HG03342 (cell line): ENCODE data around the gene KIF19.

Experiments
- ATAC-seq: cut with Tn5 transposase; IDR thresholded peaks from one replicate; pipeline ENCODE4 v1.9.1; 2021; ENCODE audit warnings: mild to moderate bottlenecking, moderate library complexity; ENCODE audit not compliant: unreplicated experiment

The KIF19 gene

DNA sequence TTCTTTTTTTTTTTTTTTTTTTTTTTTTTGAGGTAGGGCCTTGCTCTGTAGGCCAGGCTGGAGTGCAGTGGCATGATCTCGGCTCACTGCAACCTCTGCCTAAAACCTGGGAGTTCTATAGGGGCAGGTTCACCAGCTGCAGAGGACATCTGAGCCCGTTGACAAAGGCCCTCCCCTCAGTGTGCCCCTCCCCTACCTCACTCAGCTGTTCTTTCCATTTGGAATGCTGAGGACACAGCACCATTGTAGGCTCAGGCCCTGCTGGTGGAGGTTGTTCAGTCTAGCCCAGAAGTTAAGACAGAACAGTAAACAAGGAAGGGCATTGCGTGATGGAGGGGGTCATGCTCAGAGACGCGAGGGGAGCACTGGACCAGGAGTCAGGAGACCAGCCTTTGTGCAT is 21.8 kb upstream of the KIF19 start:
- no peak for ATAC-seq

DNA sequence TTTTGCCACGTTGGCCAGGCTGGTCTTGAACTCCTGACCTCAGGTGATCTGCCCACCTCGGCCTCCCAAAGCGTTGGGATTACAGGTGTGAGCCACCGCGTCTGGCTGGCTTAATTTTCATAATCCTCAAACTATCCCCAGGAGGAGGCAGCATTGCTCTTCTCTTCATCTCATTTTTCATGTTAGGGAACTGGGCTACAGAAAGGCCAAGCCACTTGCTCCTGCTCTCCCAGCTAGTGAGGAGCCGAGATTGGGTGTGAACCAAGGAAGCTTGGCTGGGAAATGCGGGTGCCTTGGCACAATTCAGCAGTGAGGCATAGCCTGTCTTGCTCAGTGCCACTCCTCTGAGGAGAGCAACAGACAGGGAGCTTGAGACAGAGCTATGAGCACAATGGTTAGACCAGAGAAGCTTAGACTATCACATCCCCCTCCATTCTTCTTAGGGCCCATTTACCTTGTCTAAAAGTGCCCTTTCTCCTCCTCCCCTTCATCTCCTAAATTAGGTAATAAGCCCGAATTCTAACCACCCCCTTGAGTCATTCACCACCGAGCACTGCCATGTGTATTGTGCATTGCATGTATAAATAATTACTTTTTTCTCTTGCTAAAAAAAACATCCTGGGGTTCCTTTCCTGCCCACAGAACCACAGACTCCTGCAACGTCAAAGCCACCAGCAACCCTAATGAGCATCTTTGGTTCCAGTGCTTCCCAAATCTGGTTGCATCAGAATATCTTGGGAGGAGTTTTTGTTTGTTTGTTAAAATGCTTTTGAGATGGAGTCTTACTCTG is 20.0 kb upstream of the KIF19 start:
- ATAC-seq = no peak

DNA sequence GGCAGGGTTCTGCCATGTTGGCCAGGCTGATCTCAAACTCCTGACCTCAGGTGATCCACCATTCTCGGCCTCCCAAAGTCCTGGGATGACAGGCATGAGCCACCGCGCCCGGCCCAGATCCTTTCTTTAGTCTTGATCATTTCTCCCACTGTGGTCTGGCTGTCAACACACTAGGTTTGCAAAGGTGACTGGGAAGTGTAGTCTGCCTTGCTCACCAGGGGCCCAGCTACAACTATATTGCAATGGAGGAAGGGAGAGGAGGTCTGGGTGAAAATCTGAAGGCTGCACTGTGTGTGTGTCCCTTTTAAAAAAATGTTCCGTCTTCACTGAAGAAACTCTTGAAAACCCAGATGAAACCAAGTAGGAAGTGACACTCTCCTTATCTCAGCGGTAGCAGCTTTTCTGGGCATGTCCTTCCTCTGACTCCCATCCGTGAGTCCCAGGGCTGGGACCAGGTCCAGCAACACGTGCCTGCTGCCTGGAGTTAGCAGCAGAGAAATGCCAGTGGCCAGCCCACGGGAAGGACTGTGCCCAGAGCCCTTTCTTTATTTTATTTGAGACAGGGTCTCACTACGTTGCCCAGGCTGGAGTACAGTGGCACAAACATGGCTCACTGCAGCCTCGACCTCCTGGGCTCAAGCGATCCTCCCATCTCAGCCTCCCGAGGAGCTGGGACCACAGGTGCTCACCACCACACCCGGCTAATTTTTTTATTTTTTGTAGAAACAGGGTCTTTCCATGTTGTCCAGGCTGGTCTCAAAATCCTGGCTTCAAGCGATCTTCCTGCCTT is 17.8 kb upstream of the KIF19 start:
- no peak for ATAC-seq

DNA sequence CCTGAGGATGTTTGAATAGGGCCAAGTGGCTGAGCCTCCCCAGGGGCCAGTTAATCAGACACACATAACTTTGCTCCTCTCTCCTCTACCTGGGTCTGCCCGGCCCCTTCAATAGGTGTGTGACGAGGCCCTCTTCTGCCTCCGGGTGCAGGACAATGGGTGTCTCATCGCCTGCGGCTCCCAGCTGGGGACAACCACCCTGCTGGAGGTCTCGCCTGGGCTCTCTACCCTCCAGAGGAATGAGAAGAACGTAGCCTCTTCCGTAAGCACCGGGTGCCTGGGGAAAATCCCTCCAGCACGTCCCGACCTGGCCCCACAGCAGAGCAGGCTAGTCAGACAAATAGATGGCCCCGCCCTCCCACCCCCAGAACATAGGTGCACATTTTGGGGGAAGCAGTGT is 16.1 kb upstream of the KIF19 start:
- ATAC-seq = no peak

DNA sequence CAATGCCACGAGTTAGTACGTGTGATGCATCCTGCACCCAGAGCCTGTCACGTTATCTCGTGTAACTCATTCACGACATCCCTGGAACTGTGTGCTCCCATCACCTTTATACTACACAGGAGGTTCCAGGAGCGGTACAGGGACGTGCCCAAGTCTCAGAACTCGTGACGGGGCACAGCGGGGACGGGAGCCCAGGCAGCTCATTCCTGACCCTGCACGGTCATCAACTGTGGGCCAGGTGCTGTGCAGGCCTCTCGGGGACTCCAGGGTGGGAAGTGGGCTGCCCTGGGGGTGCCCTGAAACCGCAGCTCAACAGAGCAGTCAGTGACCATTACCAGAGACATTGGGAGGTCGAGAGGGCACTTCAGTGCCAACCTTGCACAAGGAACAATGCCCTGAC is 11.1 kb upstream of the KIF19 start:
- ATAC-seq = no peak

DNA sequence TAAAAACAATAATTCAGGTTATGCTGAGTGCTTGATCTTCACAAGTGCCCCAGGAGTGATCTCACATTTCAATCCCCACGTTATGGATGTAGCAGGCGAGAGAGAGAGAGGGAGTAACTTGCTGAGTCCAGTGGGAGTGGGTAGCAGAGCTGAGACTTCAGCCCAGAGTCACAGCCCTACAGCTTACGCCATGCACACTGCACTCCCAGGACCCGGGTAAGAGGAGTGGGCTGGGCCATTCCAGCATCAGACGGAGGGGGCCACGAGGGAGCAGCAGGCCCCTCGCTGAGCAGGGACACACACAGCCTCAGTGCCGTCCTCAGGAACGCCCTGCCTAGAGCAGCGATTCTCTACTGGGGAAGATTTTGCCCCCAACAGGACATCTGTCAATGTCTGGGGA is 9.8 kb upstream of the KIF19 start:
- no peak for ATAC-seq

DNA sequence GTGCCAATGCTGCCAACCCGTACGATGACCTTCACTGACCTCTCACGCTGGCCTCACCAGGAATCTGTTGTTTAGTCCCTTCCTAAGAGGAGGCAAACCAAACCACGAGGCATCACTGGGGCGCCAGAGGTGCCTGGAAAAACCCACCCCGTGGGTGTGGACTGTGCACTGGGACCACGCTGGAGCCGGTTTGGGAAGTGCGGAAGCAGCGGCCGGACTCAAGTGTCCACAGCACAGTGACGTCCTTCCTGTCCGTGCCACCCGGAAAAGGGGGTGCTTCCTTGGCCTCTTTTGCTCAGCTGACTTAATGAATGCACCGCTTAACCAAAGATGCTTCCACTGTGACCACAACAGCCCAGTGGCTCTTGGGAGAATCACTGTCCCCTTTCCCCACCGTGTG is 9.0 kb upstream of the KIF19 start:
- ATAC-seq = no peak

DNA sequence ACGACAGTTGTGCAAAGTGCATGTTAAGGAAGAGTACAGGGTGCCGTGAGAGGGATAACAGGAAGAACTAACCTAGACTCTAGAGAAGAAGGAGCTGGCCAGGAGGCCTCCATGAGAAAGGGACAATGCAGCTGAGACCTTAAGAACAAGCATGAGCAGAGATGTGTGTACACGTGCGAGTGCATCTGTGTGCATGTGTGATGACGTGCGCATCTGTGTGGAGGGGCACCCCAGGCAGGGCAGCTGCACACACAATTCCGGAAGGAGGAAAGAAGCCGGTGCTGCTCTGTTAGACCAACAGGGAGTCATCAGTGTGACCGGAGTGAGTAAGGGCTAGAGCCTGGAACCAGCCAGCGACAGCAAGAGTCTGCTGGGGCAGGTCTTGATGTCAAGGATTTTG is 7.6 kb upstream of the KIF19 start:
- ATAC-seq = no peak

DNA sequence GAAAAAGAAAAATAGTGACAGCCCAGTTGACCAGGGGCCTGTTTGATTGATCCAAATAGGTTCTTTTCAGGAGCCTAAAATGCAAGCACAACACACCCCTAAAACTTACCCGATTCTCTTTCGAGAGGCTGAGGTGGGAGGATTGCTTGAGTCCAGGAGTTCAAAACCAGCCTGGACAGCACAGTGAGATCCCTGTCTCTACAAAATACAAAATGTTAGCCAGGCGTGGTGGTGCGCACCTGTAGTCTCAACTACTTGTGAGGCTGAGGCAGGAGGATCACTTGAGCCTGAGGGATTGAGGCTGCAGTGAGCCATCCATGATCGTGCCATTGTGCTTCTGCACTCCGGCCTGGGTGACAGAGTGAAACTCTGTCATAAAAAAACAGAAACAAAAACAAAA is 1.5 kb upstream of the KIF19 start:
- ATAC-seq = no peak

DNA sequence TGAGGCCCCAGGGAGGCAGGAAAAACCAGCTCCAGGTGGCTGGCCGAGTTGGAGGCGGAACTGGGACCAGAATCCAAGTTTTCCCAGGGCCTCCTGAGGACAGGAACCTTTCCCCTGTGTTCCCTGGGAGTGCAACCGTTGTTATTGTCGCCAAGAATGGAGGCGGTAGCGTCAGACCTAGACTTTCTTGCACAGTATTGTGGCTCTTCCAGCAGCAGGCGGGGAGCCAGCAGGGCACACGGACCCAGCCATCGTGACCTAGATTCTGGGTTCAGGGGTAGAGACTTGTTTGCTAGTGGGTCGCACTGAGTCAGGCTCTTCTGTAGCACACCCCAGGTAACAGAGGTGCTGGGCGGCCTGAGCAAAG is 667 bp upstream of the KIF19 start:
- ATAC-seq = no peak

DNA sequence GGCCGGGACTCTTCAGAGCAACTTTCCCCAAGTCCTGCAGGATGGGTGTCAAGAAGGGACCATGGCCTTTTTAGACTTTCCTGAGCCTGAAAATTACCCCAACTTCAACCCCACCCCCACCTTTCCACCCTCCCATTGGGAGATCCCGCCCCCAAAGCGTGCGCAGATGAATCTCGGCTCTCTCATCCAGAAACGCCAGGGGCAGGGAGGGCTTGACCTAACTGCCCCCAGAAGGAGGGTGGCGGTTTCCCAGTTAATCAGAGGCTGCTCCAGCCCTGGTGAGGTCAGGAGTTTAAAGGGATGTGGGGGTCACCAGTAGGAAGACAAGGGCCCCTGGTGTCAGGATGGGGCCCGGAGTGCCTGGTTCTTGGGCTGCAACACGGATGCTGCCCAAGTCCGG is 480 bp downstream of the KIF19 start:
- no peak for ATAC-seq

DNA sequence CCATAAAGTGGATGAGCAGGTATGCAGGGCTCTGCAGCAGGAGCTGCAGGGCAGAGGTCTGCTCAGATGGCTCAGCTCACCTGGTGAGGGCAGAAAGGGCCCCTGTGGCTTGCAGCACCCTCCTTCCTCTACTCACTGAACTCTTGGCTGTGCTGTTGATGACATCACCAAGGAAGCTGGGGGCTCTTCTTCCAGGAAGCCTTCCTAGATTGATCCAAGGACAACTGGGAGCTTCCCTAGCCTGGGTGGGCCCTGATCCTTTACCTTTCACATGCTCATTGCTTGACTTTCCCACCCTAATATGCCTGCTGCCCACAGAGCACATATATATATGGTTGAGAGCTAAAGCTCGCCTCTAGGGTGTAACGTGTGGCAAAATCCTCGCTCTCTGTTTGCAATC is 2.5 kb downstream of the KIF19 start:
- ATAC-seq = no peak

DNA sequence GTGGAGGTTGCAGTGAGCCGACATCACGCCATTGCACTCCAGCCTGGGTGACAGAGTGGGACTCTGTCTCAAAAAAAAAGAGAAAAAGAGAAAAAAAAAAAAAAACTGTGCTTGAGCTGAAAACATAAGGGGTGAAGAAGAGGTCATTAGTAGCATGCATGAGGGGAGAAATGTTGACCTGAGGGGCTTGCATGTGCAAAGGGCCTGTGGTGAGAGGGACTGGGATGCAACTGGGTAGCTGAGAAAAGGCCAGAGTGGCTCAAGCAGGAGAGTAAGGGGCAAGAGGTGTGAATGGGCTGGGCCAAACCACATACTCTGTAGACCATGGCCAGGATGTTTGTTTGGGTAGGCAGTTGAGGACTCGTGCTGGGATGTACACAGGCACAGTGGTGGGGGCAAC is 3.4 kb downstream of the KIF19 start:
- no peak for ATAC-seq

DNA sequence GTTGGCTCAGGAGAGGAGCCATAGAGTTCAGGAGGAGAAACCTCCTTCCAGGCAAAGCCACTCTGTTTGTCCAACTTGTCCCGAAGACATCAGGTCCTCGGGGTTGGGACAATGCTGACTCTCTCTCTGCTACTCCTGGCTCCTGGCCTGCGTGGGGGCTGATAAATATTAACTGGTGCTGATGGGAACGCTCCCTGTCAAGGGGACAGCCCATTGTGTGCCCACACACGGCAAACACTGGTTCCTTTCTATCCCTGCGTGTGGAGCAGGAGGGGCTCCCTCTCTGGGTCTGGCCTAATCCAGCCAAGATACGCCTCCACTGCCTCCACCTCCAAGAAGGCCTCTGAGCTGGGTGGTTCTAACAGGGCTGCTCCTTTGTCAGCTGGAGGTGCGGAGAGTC is 4.4 kb downstream of the KIF19 start:
- no peak for ATAC-seq

DNA sequence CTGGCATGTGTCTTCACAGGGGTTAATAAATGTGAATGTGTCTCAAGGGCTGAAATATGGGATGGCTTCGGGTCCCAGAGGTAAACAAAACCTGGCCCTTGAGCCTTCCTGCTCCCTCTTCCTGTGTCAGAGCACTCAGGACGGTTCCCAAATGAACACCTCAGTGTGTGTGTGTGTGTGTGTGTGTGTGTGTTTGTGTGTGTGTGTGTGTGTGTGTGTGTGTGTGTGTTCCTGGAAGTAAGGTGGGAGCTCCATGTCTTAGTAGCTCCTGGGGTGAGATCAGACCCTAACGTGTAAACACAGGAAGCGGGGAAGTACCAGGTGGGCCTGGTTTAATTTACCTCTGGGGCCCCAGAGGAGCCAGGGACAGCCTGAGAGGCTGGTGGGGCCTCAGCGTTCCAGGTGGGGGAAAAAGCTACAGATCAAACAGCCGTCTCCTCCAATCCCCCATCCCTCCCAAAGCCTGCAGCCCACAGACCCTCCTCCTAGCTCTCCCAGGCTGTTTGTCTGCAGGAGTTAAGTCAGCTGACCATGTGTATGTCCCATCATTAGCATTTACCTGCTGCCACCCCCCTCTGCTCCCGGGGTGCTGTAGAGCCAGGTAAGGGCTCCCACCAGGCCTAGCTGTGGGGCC is 6.1 kb downstream of the KIF19 start:
- ATAC-seq = no peak

DNA sequence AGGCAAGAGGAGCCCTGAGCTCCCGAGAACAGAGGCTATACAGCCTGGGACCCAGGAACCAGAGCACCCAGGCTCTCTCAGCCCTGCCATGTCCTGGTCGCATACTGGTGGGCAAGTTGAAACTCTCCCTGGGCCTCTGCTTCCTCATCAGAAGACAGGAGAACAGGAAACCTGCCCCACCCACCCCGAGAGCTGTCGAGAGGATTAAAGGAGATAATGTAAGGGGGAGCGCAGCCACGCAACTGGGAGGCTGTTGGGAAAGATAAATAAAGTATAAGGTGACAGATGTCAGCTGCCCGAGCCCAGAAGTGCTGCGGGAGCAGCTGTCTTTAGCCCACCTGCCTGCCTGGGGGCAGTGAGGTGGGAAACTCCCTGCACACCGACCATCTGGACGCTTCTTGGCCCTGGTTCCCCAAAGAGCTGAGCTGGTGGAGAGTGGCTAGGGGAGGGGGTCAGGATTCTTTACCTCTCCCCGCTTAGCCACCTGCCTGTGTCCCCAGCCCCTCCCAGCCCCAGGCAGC is 6.8 kb downstream of the KIF19 start:
- ATAC-seq = no peak

DNA sequence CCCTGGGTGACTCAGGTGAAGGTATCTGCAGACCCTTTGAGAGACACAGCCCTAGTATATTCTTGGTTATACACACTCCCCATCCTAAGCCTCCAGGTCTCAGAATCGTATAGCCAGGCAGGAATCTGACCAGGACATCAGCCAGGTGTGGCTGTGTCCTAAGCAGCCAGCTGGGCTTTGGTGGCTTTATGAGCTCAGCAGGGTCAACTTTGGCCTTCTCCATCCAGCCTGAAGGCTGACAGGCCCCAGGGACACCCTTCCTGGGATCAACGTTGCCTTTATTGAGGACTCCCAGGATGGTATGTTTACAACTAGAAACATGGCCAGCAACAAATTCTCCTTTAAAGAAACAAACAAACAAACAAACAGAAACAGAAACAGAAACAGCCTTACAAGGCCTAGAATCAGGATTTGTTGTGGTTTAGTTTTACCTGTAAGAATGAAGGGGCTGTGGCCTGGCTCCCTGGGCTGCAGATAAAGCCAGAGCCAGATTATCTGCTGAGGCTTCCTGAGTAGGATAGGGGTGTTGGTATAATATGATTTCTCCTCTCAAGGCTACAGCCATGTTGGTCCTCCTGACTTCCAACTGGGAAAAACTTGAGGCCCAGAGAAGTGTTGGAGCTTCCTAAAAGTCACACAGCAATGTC is 8.5 kb downstream of the KIF19 start:
- ATAC-seq = peak; percentile 44

DNA sequence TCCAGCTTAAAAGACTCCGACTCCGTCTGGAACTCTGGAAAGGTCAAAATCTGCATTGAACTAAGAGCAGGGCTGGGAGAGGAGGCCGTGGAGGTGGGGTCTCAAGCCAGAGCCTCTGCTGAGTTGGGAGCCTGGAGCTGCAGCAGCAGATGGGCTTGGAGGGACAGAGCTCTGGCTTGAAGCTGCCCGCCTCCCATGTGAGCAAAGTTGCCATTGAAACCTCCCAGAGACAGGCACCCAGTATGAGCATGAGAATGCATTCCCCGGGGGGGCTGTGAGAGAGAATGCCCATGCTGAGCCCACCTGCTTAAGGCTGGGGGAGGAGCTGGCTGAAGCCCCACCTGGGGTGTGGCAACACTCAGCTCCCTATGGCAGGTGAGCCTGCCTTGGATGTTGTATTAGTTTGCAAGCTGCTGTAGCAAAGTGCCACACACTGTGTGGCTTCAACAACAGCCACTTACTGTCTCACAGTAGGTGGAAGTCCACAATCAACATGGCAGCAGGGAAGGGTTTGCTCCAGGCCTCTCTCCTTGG is 9.6 kb downstream of the KIF19 start:
- ATAC-seq = no peak

DNA sequence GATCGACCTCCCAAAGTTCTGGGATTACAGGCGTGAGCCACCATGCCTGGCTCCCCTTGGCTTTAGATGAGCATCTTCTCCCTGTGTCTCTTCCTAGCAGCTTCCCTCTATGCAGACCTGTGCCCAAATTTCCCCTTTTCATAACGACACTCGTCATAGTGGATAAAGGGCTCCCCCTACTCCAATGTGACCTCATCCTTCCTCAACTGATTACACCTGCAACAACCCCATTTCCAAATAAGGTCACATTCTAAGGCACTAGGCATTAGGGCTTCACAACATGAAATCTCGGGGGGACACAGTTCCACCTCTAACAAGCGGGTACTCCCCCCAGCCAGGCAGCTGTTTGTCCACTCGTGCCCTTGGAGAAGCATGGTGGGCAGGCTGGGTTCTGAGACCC is 10.3 kb downstream of the KIF19 start:
- no peak for ATAC-seq

DNA sequence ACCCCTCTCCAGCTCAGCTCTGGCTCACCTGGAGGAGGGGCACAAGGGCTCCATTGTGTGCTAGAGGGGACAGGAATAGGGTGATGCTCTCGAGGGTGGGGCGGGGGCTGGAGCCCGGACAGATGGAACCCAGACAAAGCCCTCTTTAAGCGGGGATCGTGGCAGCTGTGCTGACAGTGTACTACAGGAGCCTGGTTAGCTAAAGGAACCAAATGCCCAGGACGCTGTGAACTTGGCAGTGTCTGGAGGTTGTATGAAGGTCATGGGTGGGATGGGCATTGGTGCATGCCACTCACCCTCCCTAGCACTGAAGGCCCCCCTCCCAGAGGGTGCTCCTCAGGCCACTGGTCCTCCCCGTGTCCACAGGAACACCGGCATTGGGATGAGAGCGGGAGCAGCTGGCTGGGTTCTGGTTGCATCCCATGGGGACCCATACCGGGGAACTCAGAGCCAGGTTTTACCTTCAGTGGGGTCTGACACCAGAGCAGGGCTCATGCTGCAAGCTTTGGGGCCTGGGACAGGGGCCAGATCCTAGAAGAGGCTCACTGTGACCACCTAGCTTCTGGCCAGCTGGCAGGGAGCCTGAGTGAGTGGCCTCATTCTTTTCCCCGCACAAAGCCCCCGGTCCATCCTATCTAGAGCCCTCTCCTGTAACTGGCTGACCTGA is 11.9 kb downstream of the KIF19 start:
- no peak for ATAC-seq
